GM19193 (cell line): ENCODE results near the gene CEP126.

Experiments used
- POLR2A ChIP-seq: IDR thresholded peaks from 4 replicates; pipeline ENCODE4 v1.6.1; 2011; ENCODE audit not compliant: insufficient read depth, insufficient read length; ENCODE audit errors: extremely low read depth

Gene CEP126

DNA sequence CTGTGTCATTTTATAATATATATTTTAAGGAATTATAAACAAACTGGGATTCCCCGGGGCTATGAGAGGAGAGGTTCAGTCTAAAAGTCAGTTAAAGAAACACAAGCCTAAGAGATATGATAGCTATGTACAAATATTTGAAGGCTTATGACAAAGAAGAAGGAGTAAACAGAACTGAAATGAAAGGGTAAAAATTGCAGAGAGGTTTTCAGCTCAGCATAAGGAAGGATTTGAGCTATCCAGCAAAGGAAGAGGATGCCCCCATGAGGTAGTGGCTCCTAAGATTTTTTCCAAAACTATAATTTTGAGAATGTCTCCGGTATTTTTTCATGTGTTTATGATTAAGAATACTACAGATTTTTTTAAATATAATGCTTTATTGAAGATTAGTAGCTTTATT is 59.4 kb downstream of the CEP126 start:
- TF ChIP-seq POLR2A: no peak

- TF ChIP-seq POLR2A: no peak
These were observed 60.0 kb downstream of the CEP126 start for GRCh38 chr11:101974771-101975170.

- no peak for TF ChIP-seq POLR2A
These were observed 60.9 kb downstream of the CEP126 start for GRCh38 chr11:101975734-101976133.

GRCh38 chr11:101987370-101987769 is 72.6 kb downstream of the CEP126 start:
- TF ChIP-seq POLR2A: no peak

DNA sequence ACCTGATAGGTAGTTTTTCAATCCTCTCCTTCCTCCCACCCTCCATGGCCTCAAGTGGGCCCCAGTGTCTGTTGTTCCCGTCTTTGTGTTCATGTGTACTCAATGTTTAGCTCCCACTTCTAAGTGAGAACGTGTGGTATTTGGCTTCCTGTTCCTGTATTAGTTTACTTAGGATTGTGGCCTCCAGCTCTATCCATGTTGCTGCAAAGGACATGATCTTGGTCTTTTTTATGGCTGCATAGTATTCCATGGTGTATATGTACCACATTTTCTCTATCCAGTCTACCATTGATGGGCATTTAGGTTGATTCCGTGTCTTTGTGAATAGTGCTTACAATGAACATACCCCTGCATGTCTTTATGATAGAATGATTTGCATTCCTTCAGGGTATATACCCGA is 78.4 kb downstream of the CEP126 start:
- TF ChIP-seq POLR2A: no peak

DNA sequence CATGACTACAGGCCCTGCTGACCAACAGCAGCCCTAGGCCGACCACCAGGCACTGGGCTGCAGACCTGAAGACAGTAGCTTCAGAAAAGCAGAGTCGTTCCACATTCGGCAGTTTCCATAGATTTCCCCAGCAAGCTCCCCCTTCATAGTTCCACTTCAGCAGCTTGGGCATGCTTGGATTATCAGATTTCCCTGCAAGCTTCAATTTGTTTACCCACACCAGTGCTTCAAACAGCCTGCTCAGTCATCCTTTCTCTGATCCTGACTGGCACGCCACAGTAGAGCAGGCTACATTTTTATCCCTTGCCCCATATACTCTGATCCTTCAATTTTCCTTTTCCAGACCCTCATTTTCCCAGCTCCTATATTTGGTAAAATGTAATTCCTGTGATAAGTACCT is 81.3 kb downstream of the CEP126 start:
- TF ChIP-seq POLR2A: no peak

- TF ChIP-seq POLR2A: no peak
These were observed 87.0 kb downstream of the CEP126 start for GRCh38 chr11:102001657-102002338.

GRCh38 chr11:102004220-102004619 is 89.4 kb downstream of the CEP126 start:
- no peak for TF ChIP-seq POLR2A

DNA sequence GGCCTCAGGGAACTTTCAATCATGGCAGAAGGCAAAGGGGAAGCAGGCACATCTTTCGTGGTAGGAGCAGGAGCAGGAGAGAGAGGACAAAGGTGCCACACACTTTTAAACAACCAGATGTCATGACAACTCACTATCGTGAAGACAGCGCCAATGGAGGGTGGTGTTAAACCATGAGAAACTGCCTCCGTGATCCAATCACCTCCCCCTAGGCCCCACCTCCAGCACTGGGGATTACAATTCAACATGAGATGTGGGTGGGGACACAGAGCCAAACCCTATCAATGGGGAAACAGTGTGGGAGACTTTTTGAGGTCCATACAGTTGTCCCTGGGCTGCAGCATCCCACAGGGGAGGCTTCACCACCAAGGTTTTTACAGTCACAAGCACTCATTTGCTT is 90.5 kb downstream of the CEP126 start:
- TF ChIP-seq POLR2A: no peak

- no peak for TF ChIP-seq POLR2A
These were observed 92.2 kb downstream of the CEP126 start for GRCh38 chr11:102006835-102007566.

DNA sequence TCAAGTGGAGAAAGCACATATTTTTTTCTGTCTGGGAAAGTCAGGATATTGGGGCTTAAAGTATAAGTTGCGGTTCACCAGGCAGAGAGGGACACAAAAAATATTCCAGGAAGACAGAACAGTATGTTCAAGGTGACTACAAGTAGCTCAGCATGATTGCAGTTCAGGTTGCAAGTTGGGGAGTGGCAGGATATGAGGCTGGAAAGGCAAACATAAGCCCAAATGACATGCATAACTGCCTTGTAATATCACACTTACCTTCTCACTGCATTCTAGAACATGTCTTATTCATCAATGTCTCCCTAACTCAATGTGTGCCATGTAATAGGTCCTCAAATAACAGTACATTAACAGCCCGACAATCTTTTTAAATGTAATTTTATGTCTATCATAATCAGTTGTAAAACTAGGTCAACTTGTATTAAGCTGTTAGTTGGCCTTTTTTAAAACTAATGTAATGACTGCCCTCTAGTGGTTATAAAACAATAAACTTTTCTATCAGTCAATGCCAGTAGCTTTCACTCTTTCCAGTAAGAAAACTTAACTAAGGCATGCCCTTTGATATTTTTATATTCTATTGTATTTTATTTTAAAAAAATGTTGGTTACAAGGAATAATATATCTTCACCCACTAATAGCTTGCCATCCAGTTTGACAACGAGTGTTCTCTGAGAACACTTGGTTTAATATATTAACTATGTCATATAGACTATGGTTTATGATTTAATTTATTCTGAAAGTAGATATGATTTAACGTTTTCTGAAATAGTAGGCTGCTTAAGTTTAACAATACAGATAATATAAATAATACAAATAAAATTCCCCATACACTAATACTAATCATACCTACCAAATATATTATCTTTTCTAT is 93.0 kb downstream of the CEP126 start:
- TF ChIP-seq POLR2A: no peak

DNA sequence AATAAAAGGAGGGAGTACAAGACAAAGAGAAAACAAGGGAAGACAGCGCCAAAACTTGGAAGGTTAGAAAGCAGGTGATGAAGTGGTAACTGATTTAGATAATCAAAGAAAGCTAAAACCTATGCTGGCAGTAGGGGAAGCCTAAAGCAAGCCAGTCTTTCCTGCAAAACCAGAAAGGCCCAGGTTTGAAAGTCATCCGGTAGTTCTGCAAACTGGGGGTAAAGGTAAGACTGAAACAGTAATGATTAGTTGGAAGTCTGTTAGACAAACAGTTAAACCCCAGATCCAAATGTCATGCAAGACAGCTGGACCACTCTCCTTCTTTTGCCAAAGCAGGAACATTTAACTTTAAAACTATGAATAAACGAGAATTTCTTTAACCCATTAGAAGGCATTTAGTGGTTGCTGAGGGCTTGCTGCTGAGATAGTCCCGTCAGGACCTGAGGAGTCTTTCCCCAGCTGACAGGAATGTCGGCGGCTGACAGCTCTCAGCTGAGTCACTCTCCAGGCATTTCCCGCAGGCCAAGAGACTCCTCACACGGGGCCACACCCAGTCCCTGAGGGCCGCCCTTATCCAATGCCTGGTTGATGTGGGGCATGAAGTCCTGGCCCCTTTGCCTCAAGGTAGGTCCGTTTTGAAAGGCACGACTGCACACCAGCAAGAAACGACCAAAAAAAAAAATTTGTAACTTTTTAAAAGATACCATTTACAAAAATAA is 96.1 kb downstream of the CEP126 start:
- no peak for TF ChIP-seq POLR2A

- TF ChIP-seq POLR2A: no peak
These were observed 98.1 kb downstream of the CEP126 start for GRCh38 chr11:102012946-102013345.

GRCh38 chr11:102014756-102015155 is 99.9 kb downstream of the CEP126 start:
- no peak for TF ChIP-seq POLR2A

GRCh38 chr11:102017026-102017425 is 102.2 kb downstream of the CEP126 start:
- TF ChIP-seq POLR2A: no peak

GRCh38 chr11:102026217-102026616 is 111.4 kb downstream of the CEP126 start:
- TF ChIP-seq POLR2A: no peak

DNA sequence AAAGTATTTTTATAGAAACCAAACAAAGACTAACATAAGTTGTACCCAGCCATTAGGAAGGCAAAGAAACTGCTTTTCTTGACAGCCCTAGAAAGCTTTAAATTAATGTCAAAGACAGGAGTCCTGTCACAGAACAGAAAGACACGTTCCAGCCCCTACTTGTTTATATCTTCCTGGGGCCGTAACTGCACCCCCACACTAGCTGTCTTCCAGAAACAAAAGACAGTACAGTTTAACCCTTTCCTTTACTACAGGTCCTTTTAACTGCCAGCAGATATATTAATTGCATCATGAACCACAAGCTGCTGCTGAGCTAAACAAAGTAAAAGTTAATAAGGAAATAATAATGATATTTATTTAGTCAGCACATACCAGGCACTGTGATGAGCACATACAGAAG is 112.1 kb downstream of the CEP126 start:
- TF ChIP-seq POLR2A: no peak
